Stimulated activated CD4-positive, alpha-beta T cell treated with anti-CD3 and anti-CD28 coated beads, Interleukin-2, amount 100 ng/mL, for 4 hours (primary cell): ENCODE measurements around the gene TRIM34.
A peak's percentile ranks its signal among the peaks of the same experiment; 100 is the strongest.
"Not testable (repeated sequence)": the region's sequence is repeated elsewhere in the genome, so short reads cannot be mapped to it uniquely, and the experiment has no call there.

Source experiments
- DNase-seq: peaks from one replicate; pipeline ENCODE4 v3.0.0-alpha.2; 2020; ENCODE audit warnings: low read depth

The TRIM34 gene

GRCh38 chr11:5624489-5625279, at the start of gene TRIM34:
TRIM34 (plus strand) TSS chr11:5625001; CDS start chr11:5632332, 7,331 bp downstream.
- DNase-seq, result peak; percentile 67

- no peak for DNase-seq
Measured at GRCh38 chr11:5575152-5575551, 49.6 kb upstream of the TRIM34 start.

GRCh38 chr11:5577101-5577500, 47.7 kb upstream of the TRIM34 start:
- no peak for DNase-seq

- DNase-seq, result no peak
Measured at GRCh38 chr11:5580577-5580976, 44.2 kb upstream of the TRIM34 start, which contains the start of gene OR52B6. OR52B6 (plus strand) TSS chr11:5580877; CDS start chr11:5580877, 0 bp downstream.

GRCh38 chr11:5581014-5581413, 43.8 kb upstream of the TRIM34 start:
- DNase-seq, result no peak

- not testable (repeated sequence) for DNase-seq
Measured at GRCh38 chr11:5584458-5584857, 40.3 kb upstream of the TRIM34 start.

GRCh38 chr11:5589906-5590305, 34.9 kb upstream of the TRIM34 start:
- not testable (repeated sequence) for DNase-seq

GRCh38 chr11:5591613-5592012, 33.2 kb upstream of the TRIM34 start:
- no peak for DNase-seq

GRCh38 chr11:5592615-5593014, 32.2 kb upstream of the TRIM34 start:
- no peak for DNase-seq

GRCh38 chr11:5593146-5593545, 31.7 kb upstream of the TRIM34 start:
- no peak for DNase-seq

GRCh38 chr11:5596607-5597201, 28.1 kb upstream of the TRIM34 start, which contains the start of gene TRIM6:
TRIM6 (plus strand) TSS chr11:5596637; CDS start chr11:5596898, 261 bp downstream.
- DNase-seq, result no peak

GRCh38 chr11:5597953-5598352, 26.8 kb upstream of the TRIM34 start:
- no peak for DNase-seq

- DNase-seq, result peak; percentile 41
Measured at GRCh38 chr11:5600374-5600851, 24.4 kb upstream of the TRIM34 start.

GRCh38 chr11:5602791-5603190, 22.0 kb upstream of the TRIM34 start:
- not testable (repeated sequence) for DNase-seq

- DNase-seq, result no peak
Measured at GRCh38 chr11:5603326-5603725, 21.5 kb upstream of the TRIM34 start.

- DNase-seq, result no peak
Measured at GRCh38 chr11:5604896-5605295, 19.9 kb upstream of the TRIM34 start.

GRCh38 chr11:5605849-5606248, 19.0 kb upstream of the TRIM34 start:
- DNase-seq, result no peak

- DNase-seq, result no peak
Measured at GRCh38 chr11:5608808-5609207, 16.0 kb upstream of the TRIM34 start.

GRCh38 chr11:5610446-5610845, 14.4 kb upstream of the TRIM34 start:
- DNase-seq, result no peak

GRCh38 chr11:5611627-5612026, 13.2 kb upstream of the TRIM34 start:
- DNase-seq, result no peak

GRCh38 chr11:5618807-5619206, 6.0 kb upstream of the TRIM34 start:
- DNase-seq, result no peak

- DNase-seq, result no peak
Measured at GRCh38 chr11:5620651-5621521, 3.9 kb upstream of the TRIM34 start.
